Fibroblast of lung (primary cell): ENCODE data around the gene ELOVL2. TPM values are rescaled to one million over a fixed set of nuclear protein-coding genes. Genes with fewer than 3 reads are reported as not detected.

Source experiments
- DNase-seq, 2 donors: peaks; one replicate each; pipeline versions ENCODE4 v3.0.0 to v3.0.0-alpha.2; 2010; ENCODE audit warnings: low read depth in 2 of 2
- H2AFZ ChIP-seq: 2 replicates; pipeline ENCODE4 v1.5.1; 2012; ENCODE audit warnings: low read length, control low read depth, inconsistent platforms
- H3K27ac ChIP-seq: 2 replicates; pipeline ENCODE4 v1.5.1; 2011; ENCODE audit warnings: low read length, control low read depth; ENCODE audit not compliant: insufficient read depth
- H3K27me3 ChIP-seq: 2 replicates; pipeline ENCODE4 v1.5.1; 2011; ENCODE audit warnings: mild to moderate bottlenecking, low read length; ENCODE audit not compliant: control insufficient read depth, insufficient read depth
- H3K36me3 ChIP-seq: 2 replicates; pipeline ENCODE4 v1.5.1; 2011; ENCODE audit warnings: low read length; ENCODE audit not compliant: control insufficient read depth, insufficient read depth
- H3K4me1 ChIP-seq: 2 replicates; pipeline ENCODE4 v1.5.1; 2011; ENCODE audit warnings: low read length; ENCODE audit not compliant: control insufficient read depth, insufficient read depth; ENCODE audit errors: extremely low read depth
- H3K4me2 ChIP-seq: 2 replicates; pipeline ENCODE4 v1.5.1; 2011; ENCODE audit warnings: low read length, control low read depth; ENCODE audit not compliant: insufficient read depth; ENCODE audit errors: extremely low read depth
- H3K4me3 ChIP-seq, 4 experiments: fragments of 200-600 bp in 1 of 4; sonication (generic) in 1 of 4; replicated peaks in 1 of 4; 2 replicates each; pipeline ENCODE4 v1.5.1; 2011 to 2016; ENCODE audit warnings: low read length in 4 of 4, low read depth in 3 of 4, mild to moderate bottlenecking in 3 of 4, control low read depth in 2 of 4, inconsistent platforms in 1 of 4, mixed read lengths in 1 of 4; ENCODE audit not compliant: insufficient read depth in 1 of 4; ENCODE audit errors: control extremely low read depth in 1 of 4
- H3K79me2 ChIP-seq: 2 replicates; pipeline ENCODE4 v1.5.1; 2012; ENCODE audit warnings: mild to moderate bottlenecking, low read length, inconsistent platforms; ENCODE audit not compliant: control insufficient read depth, insufficient read depth
- H3K9ac ChIP-seq: 2 replicates; pipeline ENCODE4 v1.5.1; 2011; ENCODE audit warnings: mild to moderate bottlenecking, low read length, control low read depth; ENCODE audit not compliant: insufficient read depth
- H3K9me3 ChIP-seq: 2 replicates; pipeline ENCODE4 v1.5.1; 2012; ENCODE audit warnings: low read depth, low read length; ENCODE audit not compliant: control insufficient read depth, insufficient read depth
- H4K20me1 ChIP-seq: 2 replicates; pipeline ENCODE4 v1.5.1; 2011; ENCODE audit warnings: low read length; ENCODE audit not compliant: control insufficient read depth, insufficient read depth; ENCODE audit errors: extremely low read depth
- CTCF ChIP-seq, 2 donors: IDR thresholded peaks in 1 of 2; conservative IDR thresholded peaks in 1 of 2; 1 replicate in 1 of 2; 2 replicates in 1 of 2; pipeline ENCODE4 v1.5.1; 2011 to 2012; ENCODE audit warnings: low read length in 2 of 2, control low read depth in 1 of 2, inconsistent platforms in 1 of 2, low read depth in 1 of 2, mild to moderate bottlenecking in 1 of 2
- EZH2 ChIP-seq: IDR thresholded peaks from 2 replicates; pipeline ENCODE4 v1.5.1; 2012; ENCODE audit warnings: low read length, control low read depth, mild to moderate bottlenecking; ENCODE audit errors: missing control alignments
- polyA plus RNA-seq, 2 donors: library from polyadenylated mRNA; depleted of rRNA in 1 of 2; stranded (reverse) in 1 of 2; unstranded in 1 of 2; fragments of >200 nt; gene quantifications; 2 replicates each; pipeline ENCODE4 v1.2.1, GENCODE V29; 2011 to 2012; ENCODE audit warnings: missing spikeins in 1 of 2
- total RNA-seq: library from RNA; depleted of rRNA; stranded (reverse); fragments of >200 nt; gene quantifications from 2 replicates; pipeline ENCODE4 v1.2.1, GENCODE V29; 2014

ELOVL2 gene
- total and polyA plus RNA-seq, 2 donors (not counting 1 experiment from before 2014, with no cell fraction given), result under 0.01 to 13.9 TPM

GRCh38 chr6:10933126-10933525 lies 111.0 kb downstream of the ELOVL2 start:
- DNase-seq, result no peak
- Histone ChIP-seq H4K20me1 (no peaks in the 10 kb centered on the region), H3K4me3 (no peak overlapping the region), H2AFZ (no peak overlapping the region), H3K79me2 (no peaks in the 10 kb centered on the region), H3K27ac (no peak overlapping the region), H3K9me3 (no peaks in the 10 kb centered on the region), H3K4me2 (no peak overlapping the region), H3K9ac (no peak overlapping the region), H3K27me3 (no peaks in the 10 kb centered on the region), H3K4me1 (no peaks in the 10 kb centered on the region), H3K36me3 (no peaks in the 10 kb centered on the region)
- TF ChIP-seq EZH2 (no peak), CTCF (conservative IDR thresholded peaks at IDR 0.05 in 1 of 2, IDR thresholded peaks at IDR 0.05 in 1 of 2; ENCODE audit: low read depth in 1 of 2, low read length in 2 of 2) (no peak)

Other genes starting within 250 kb of the ELOVL2 start
- gene MAK, start 205.8 kb downstream of the ELOVL2 start, total RNA-seq, result not detected in 2 replicates
- 0.01 TPM in 1 of 2 replicates, not detected in the other for gene MAK, start 205.8 kb downstream of the ELOVL2 start, polyA plus RNA-seq
- not detected in 2 replicates for gene GCM2, start 162.3 kb downstream of the ELOVL2 start, total RNA-seq
- gene GCM2, start 162.3 kb downstream of the ELOVL2 start, polyA plus RNA-seq, result not detected in 2 replicates
- under 0.01 and 0.26 TPM in 2 replicates for gene SYCP2L, start 157.3 kb downstream of the ELOVL2 start, total RNA-seq
- 0.02 TPM in 1 of 2 replicates, not detected in the other for gene SYCP2L, start 157.3 kb downstream of the ELOVL2 start, polyA plus RNA-seq
- gene SMIM13, start 49.5 kb upstream of the ELOVL2 start, total RNA-seq, result 6.7 and 7.4 TPM in 2 replicates
- 4.6 and 6.9 TPM in 2 replicates for gene SMIM13, start 49.5 kb upstream of the ELOVL2 start, polyA plus RNA-seq
- not detected in 2 replicates for gene ERVFRD-1, start 67.4 kb upstream of the ELOVL2 start, total RNA-seq
- gene ERVFRD-1, start 67.4 kb upstream of the ELOVL2 start, polyA plus RNA-seq, result not detected in 2 replicates
- gene NEDD9, start 188.4 kb upstream of the ELOVL2 start, total RNA-seq, result 13.6 and 33.7 TPM in 2 replicates
- 35.2 and 41.9 TPM in 2 replicates for gene NEDD9, start 188.4 kb upstream of the ELOVL2 start, polyA plus RNA-seq